Measurements from ENCODE around the gene CYBA.
"Not testable (repeated sequence)": the region's sequence is repeated elsewhere in the genome, so short reads cannot be mapped to it uniquely, and the experiment has no call there.

Gene CYBA

GRCh38 chr16:88614818-88615580 is 35.9 kb downstream of the CYBA start:
- no peak for DNase-seq (ENCODE audit: low read depth in 2 of 2)

- no peak for DNase-seq (ENCODE audit: low read depth in 2 of 2)
Measured at GRCh38 chr16:88613911-88614817, 36.7 kb downstream of the CYBA start.

- no peak for DNase-seq (ENCODE audit: low read depth in 2 of 2)
Measured at GRCh38 chr16:88613293-88613692, 37.6 kb downstream of the CYBA start.

GRCh38 chr16:88610909-88611812 is 39.7 kb downstream of the CYBA start:
- no peak for DNase-seq (ENCODE audit: low read depth in 2 of 2)

- no peak for DNase-seq (ENCODE audit: low read depth in 2 of 2)
Measured at GRCh38 chr16:88610080-88610479, 40.8 kb downstream of the CYBA start.

- not testable (repeated sequence) for DNase-seq (ENCODE audit: low read depth in 2 of 2)
Measured at GRCh38 chr16:88609426-88609825, 41.4 kb downstream of the CYBA start.

- no peak for DNase-seq (ENCODE audit: low read depth in 2 of 2)
Measured at GRCh38 chr16:88608076-88608475, 42.8 kb downstream of the CYBA start.

GRCh38 chr16:88606148-88606757 is 44.6 kb downstream of the CYBA start:
- DNase-seq (ENCODE audit: low read depth in 2 of 2): no peak

- no peak for DNase-seq (ENCODE audit: low read depth in 2 of 2)
Measured at GRCh38 chr16:88605186-88606147, 45.4 kb downstream of the CYBA start.

GRCh38 chr16:88602091-88602490 is 48.8 kb downstream of the CYBA start:
- no peak for DNase-seq (ENCODE audit: low read depth in 2 of 2)

- DNase-seq (ENCODE audit: low read depth in 2 of 2): no peak
Measured at GRCh38 chr16:88601313-88602036, 49.4 kb downstream of the CYBA start.

GRCh38 chr16:88600539-88600896 is 50.3 kb downstream of the CYBA start:
- no peak for DNase-seq (ENCODE audit: low read depth in 2 of 2)

- no peak for DNase-seq (ENCODE audit: low read depth in 2 of 2)
Measured at GRCh38 chr16:88599825-88600538, 50.9 kb downstream of the CYBA start.

GRCh38 chr16:88599092-88599733 is 51.6 kb downstream of the CYBA start:
- DNase-seq (ENCODE audit: low read depth in 2 of 2): no peak

- no peak for DNase-seq (ENCODE audit: low read depth in 2 of 2)
Measured at GRCh38 chr16:88597856-88598491, 52.9 kb downstream of the CYBA start.

GRCh38 chr16:88596483-88596882 is 54.4 kb downstream of the CYBA start:
- DNase-seq (ENCODE audit: low read depth in 2 of 2): no peak

GRCh38 chr16:88595921-88596320 is 54.9 kb downstream of the CYBA start:
- DNase-seq (ENCODE audit: low read depth in 2 of 2): no peak

- DNase-seq (ENCODE audit: low read depth in 2 of 2): no peak
Measured at GRCh38 chr16:88595101-88595500, 55.8 kb downstream of the CYBA start.

All from stimulated activated CD8-positive, alpha-beta memory T cell treated with anti-CD3 and anti-CD28 coated beads, Interleukin-7, amount 100 ng/mL, for 1 hour (primary cell).